GM12878 (cell line): ENCODE measurements around the gene IFNA2. TPM values are rescaled to one million over a fixed set of nuclear protein-coding genes. Genes with fewer than 3 reads are reported as not detected.

Experiments used
- BCLAF1 ChIP-seq: fragments of 450-650 bp; IDR thresholded peaks from 2 replicates; pipeline ENCODE4 v1.6.1; 2017; ENCODE audit warnings: antibody characterized with exemption, mild to moderate bottlenecking, moderate library complexity
- IKZF1 ChIP-seq: fragments of 450-650 bp; conservative IDR thresholded peaks from 2 replicates; pipeline ENCODE4 v1.6.1; 2017; ENCODE audit warnings: antibody characterized with exemption, mild to moderate bottlenecking
- IRF5 ChIP-seq: fragments of 450-650 bp; IDR thresholded peaks from 2 replicates; pipeline ENCODE4 v1.6.1; 2017; ENCODE audit warnings: borderline replicate concordance
- JUNB ChIP-seq: IDR thresholded peaks from 2 replicates; pipeline ENCODE4 v1.6.1; 2016; ENCODE audit warnings: antibody characterized with exemption, mild to moderate bottlenecking
- KLF5 ChIP-seq: fragments of 450-650 bp; IDR thresholded peaks from 2 replicates; pipeline ENCODE4 v1.6.1; 2014; ENCODE audit warnings: mild to moderate bottlenecking; ENCODE audit not compliant: partially characterized antibody
- MTA2 ChIP-seq: fragments of 450-650 bp; IDR thresholded peaks from 2 replicates; pipeline ENCODE4 v1.6.1; 2016; ENCODE audit warnings: low read depth, mild to moderate bottlenecking, moderate library complexity
- NFIC ChIP-seq: IDR thresholded peaks from 2 replicates; pipeline ENCODE4 v1.6.1; 2012; ENCODE audit warnings: low read depth, mild to moderate bottlenecking, inconsistent platforms, low read length, moderate library complexity
- NFXL1 ChIP-seq: fragments of 450-650 bp; IDR thresholded peaks from 2 replicates; pipeline ENCODE4 v1.6.1; 2017; ENCODE audit warnings: antibody characterized with exemption, mild to moderate bottlenecking, borderline replicate concordance
- PKNOX1 ChIP-seq: fragments of 450-650 bp; IDR thresholded peaks from 2 replicates; pipeline ENCODE4 v1.6.1; 2016; ENCODE audit warnings: mild to moderate bottlenecking
- POLR2AphosphoS2 ChIP-seq: IDR thresholded peaks from 2 replicates; pipeline ENCODE4 v1.6.1; 2011; ENCODE audit warnings: low read depth, mild to moderate bottlenecking, low read length, improper control_type of control experiment, moderate library complexity
- RAD51 ChIP-seq: fragments of 450-650 bp; IDR thresholded peaks from 2 replicates; pipeline ENCODE4 v1.6.1; 2016; ENCODE audit warnings: moderate library complexity, mild to moderate bottlenecking, inconsistent platforms
- RB1 ChIP-seq: fragments of 450-650 bp; formaldehyde crosslinking; IDR thresholded peaks from 2 replicates; pipeline ENCODE4 v1.6.1; 2017; ENCODE audit warnings: mild to moderate bottlenecking, borderline replicate concordance
- RCOR1 ChIP-seq: conservative IDR thresholded peaks from 2 replicates; pipeline ENCODE4 v1.6.1; 2012; ENCODE audit warnings: low read depth, low read length, improper control_type of control experiment
- RUNX3 ChIP-seq: IDR thresholded peaks from 2 replicates; pipeline ENCODE4 v1.6.1; 2012; ENCODE audit warnings: low read length, inconsistent platforms
- SIX5 ChIP-seq: IDR thresholded peaks from 2 replicates; pipeline ENCODE4 v1.6.1; 2011; ENCODE audit warnings: mild to moderate bottlenecking, low read depth, low read length, moderate library complexity; ENCODE audit not compliant: severe bottlenecking
- SMAD5 ChIP-seq: IDR thresholded peaks from 2 replicates; pipeline ENCODE4 v1.6.1; 2016; ENCODE audit warnings: antibody characterized with exemption, low read depth
- SREBF2 ChIP-seq: IDR thresholded peaks from 2 replicates; pipeline ENCODE4 v1.6.1; 2012; ENCODE audit warnings: mild to moderate bottlenecking, low read length
- WRNIP1 ChIP-seq: IDR thresholded peaks from 2 replicates; pipeline ENCODE4 v1.6.1; 2011; ENCODE audit warnings: low read depth, low read length, improper control_type of control experiment, borderline replicate concordance
- ZBED1 ChIP-seq: IDR thresholded peaks from 2 replicates; pipeline ENCODE4 v1.6.1; 2016; ENCODE audit warnings: borderline replicate concordance
- ZBTB40 ChIP-seq: fragments of 450-650 bp; IDR thresholded peaks from 2 replicates; pipeline ENCODE4 v1.6.1; 2016; ENCODE audit warnings: mild to moderate bottlenecking, moderate library complexity, borderline replicate concordance
- ZSCAN29 ChIP-seq: fragments of 450-650 bp; IDR thresholded peaks from 2 replicates; pipeline ENCODE4 v1.6.1; 2017; ENCODE audit warnings: mild to moderate bottlenecking, moderate library complexity
- polyA plus RNA-seq, 11 experiments: library from polyadenylated mRNA; depleted of rRNA in 4 of 11; unstranded in 6 of 11; stranded (reverse) in 5 of 11; fragments of >200 nt; fragmentation: Nextera tagmentation in 4 of 11; fragmentation: Illumina TruSeq in 1 of 11; extraction: Ambion mirVana in 4 of 11; extraction: Trizol in 1 of 11; gene quantifications; 1 replicate in 1 of 11; 2 replicates in 10 of 11; pipeline versions ENCODE4 v1.2.1 to v1.2.3, GENCODE V29; 2011 to 2016; ENCODE audit warnings: inconsistent platforms in 2 of 11, missing spikeins in 2 of 11, low read depth in 1 of 11
- total RNA-seq, 4 experiments: library from RNA; depleted of rRNA in 3 of 4; stranded (reverse); fragments of >200 nt in 3 of 4; fragmentation: Illumina TruSeq in 1 of 4; extraction: Trizol in 1 of 4; gene quantifications; 2 replicates each; pipeline versions ENCODE4 v1.2.1 to v1.2.3, GENCODE V29; 2013 to 2021

The IFNA2 gene
- total and polyA plus RNA-seq, 10 of the 15 experiments (the other 5 are each of a cell fraction or from before 2014, with no cell fraction given), result 0.26 to 2.8 (median 0.66) TPM; not detected in 2

GRCh38 chr9:21357479-21358460 lies 27.4 kb downstream of the IFNA2 start (continued):
- TF ChIP-seq ZBED1 (0 out of 2 replicates have a peak, but pooled peaks have one; percentile 62), IRF5 (no peak), SMAD5 (no peak), KLF5 (no peak), RAD51 (no peak), ZBTB40 (peak; percentile 43; the same call in 1 of the 2 replicates), POLR2AphosphoS2 (no peak), WRNIP1 (no peak), BCLAF1 (no peak), ZSCAN29 (no peak), IKZF1 (peak; percentile 64), RCOR1 (no peak), NFIC (peak; percentile 93), NFXL1 (no peak), SREBF2 (no peak), JUNB (peak; percentile 73), MTA2 (peak; percentile 82), SIX5 (no peak), RB1 (no peak; the same call in 1 of the 2 replicates), PKNOX1 (peak; percentile 60), RUNX3 (peak; percentile 95)
